Measurements from ENCODE around the gene LAPTM4A.

The LAPTM4A gene

DNA sequence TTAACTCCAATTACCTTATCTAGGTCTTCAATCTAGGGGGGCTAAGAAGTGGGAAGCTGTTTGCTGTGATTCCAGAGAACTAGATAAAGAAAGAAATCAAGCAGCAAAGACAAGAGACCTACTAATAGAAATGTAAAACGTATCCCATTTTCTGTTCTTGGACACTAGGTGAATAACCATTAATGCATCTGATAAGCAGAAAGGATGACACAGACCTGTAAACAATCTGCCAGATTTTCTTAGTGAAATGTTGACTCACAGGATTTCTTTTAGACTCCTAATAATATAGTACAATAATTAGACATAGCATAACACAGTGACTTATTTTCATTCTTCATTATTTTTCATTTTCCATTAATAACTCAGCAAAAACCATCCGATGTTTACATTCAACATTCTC lies 62.8 kb downstream of the LAPTM4A start:
- TF ChIP-seq, protein P1, sequence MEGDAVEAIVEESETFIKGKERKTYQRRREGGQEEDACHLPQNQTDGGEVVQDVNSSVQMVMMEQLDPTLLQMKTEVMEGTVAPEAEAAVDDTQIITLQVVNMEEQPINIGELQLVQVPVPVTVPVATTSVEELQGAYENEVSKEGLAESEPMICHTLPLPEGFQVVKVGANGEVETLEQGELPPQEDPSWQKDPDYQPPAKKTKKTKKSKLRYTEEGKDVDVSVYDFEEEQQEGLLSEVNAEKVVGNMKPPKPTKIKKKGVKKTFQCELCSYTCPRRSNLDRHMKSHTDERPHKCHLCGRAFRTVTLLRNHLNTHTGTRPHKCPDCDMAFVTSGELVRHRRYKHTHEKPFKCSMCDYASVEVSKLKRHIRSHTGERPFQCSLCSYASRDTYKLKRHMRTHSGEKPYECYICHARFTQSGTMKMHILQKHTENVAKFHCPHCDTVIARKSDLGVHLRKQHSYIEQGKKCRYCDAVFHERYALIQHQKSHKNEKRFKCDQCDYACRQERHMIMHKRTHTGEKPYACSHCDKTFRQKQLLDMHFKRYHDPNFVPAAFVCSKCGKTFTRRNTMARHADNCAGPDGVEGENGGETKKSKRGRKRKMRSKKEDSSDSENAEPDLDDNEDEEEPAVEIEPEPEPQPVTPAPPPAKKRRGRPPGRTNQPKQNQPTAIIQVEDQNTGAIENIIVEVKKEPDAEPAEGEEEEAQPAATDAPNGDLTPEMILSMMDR (IDR thresholded peaks at IDR 0.05; ENCODE audit: low read depth, low read length): no peak
- peak overlapping the region; percentile 72 to 87 for H3K4me3 ChIP-seq (replicated peaks in 1 of 2; ENCODE audit: low read depth in 2 of 2, low read length in 2 of 2)
- DNase-seq (ENCODE audit: low read depth in 2 of 2): peak in 1 of 2 donors; percentile 18

DNA sequence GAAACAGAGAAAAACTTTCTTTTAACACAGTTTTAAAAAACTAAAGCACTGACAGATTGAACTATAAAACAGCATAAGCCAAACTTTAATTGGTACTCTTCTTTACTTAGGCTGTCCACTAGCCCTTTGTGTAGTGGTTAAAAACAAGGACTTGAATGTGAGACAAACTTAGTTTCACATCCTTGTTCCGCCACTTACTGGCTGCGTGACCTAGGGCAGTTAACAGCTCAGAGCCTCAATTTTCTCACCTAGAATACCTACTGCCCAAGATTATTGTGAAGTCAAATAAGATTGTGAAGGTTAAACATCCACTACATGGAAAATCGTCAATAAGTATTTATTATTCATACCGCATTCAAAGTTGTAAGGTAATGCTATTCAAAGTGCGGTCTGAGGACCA lies 63.5 kb downstream of the LAPTM4A start:
- TF ChIP-seq, protein P1 (IDR thresholded peaks at IDR 0.05; ENCODE audit: low read depth, low read length): no peak
- no peak overlapping the region for H3K4me3 ChIP-seq (replicated peaks in 1 of 2; ENCODE audit: low read depth in 2 of 2, low read length in 2 of 2)
- DNase-seq (ENCODE audit: low read depth in 2 of 2): no peak

Data from cardiac fibroblast (primary cell).